K562 (cell line): ENCODE results near the gene FES. TPM values are rescaled to one million over a fixed set of nuclear protein-coding genes. Genes with fewer than 3 reads are reported as not detected.
A peak's percentile ranks its signal among the peaks of the same experiment; 100 is the strongest.

Experiments used
- ATAC-seq: fragments of 200-7000 bp; cut with Tn5 transposase; 3 replicates; pipeline ENCODE4 v1.9.1; 2020; ENCODE audit warnings: moderate library complexity
- BruUV-seq: library from RNA; stranded (reverse); fragments of 400-500 nt; replicated peaks from 2 replicates; lab custom pipeline; 2021; lab: Mats Ljungman, UMichigan
- CTCF ChIA-PET: fragments of 300-600 bp; formaldehyde crosslinking; extraction: SDS; loops from one replicate; lab custom pipeline; 2021; ENCODE audit warnings: low intra/inter-chr PET ratio; lab: Yijun Ruan, JAX
- POLR2A ChIA-PET: fragments of 300-600, 350-650 bp; sonication (Branson Sonifier 250); formaldehyde crosslinking; extraction: SDS; loops from one replicate; lab custom pipeline; 2021; ENCODE audit warnings: antibody characterized with exemption, inconsistent platforms; lab: Yijun Ruan, JAX
- DNase-seq, 4 experiments: peaks; one replicate each; pipeline versions ENCODE4 v3.0.0 to v3.0.0-alpha.2; 2011 to 2018; ENCODE audit warnings: low spot score in 3 of 4, mixed read lengths in 3 of 4; ENCODE audit errors: extremely low read depth in 1 of 4
- FAIRE-seq: peaks from 2 replicates; lab custom pipeline; 2011; peaks lifted over from hg19 to GRCh38; lab: Jason Lieb, UNC
- H2AFZ ChIP-seq: 2 replicates; pipeline ENCODE4 v1.6.0; 2011; ENCODE audit warnings: low read depth, low read length, control low read depth, inconsistent platforms
- H3K27ac ChIP-seq: fragments of 200-600 bp; 3 replicates; pipeline ENCODE4 v1.8.0; 2011; ENCODE audit warnings: low read depth, mild to moderate bottlenecking, control low read depth, inconsistent platforms, low read length, moderate library complexity, mixed read lengths; ENCODE audit errors: extremely low read depth
- H3K27me3 ChIP-seq, 2 experiments: fragments of 300-600 bp in 1 of 2; 2 replicates in 1 of 2; 3 replicates in 1 of 2; pipeline versions ENCODE4 v1.6.0 to v1.8.0; 2011; ENCODE audit warnings: inconsistent platforms in 2 of 2, low read length in 2 of 2, mild to moderate bottlenecking in 1 of 2, mixed read lengths in 1 of 2, moderate library complexity in 1 of 2; ENCODE audit not compliant: control insufficient read depth in 2 of 2, insufficient read depth in 2 of 2
- H3K36me3 ChIP-seq: fragments of 300-600 bp; 3 replicates; pipeline ENCODE4 v1.8.0; 2011; ENCODE audit warnings: mild to moderate bottlenecking, low read length, inconsistent platforms; ENCODE audit not compliant: control insufficient read depth, insufficient read depth
- H3K4me1 ChIP-seq, 2 experiments: fragments of 200-600 bp in 1 of 2; replicated peaks in 1 of 2; 2 replicates in 1 of 2; 3 replicates in 1 of 2; pipeline versions ENCODE4 v1.5.1 to v1.8.0; 2011; ENCODE audit warnings: inconsistent platforms in 2 of 2, low read length in 2 of 2, mild to moderate bottlenecking in 1 of 2, mixed read lengths in 1 of 2, moderate library complexity in 1 of 2; ENCODE audit not compliant: control insufficient read depth in 2 of 2, insufficient read depth in 2 of 2
- H3K4me2 ChIP-seq: 2 replicates; pipeline ENCODE4 v1.6.1; 2011; ENCODE audit warnings: low read length, control low read depth, inconsistent platforms, mixed read lengths; ENCODE audit not compliant: insufficient read depth
- H3K4me3 ChIP-seq: fragments of 200-600 bp; sonication (generic), shearing (Covaris generic); 2 replicates; pipeline ENCODE4 v1.5.1; 2016; ENCODE audit warnings: control low read depth, inconsistent platforms
- H3K79me2 ChIP-seq: fragments of 200-600 bp; 3 replicates; pipeline ENCODE4 v1.8.0; 2011; ENCODE audit warnings: low read length, inconsistent platforms; ENCODE audit not compliant: control insufficient read depth, insufficient read depth
- H3K9ac ChIP-seq, 2 experiments: 2 replicates each; pipeline versions ENCODE4 v1.6.0 to v1.6.1; 2011; ENCODE audit warnings: low read depth in 2 of 2, low read length in 2 of 2, control low read depth in 1 of 2, inconsistent platforms in 1 of 2, mild to moderate bottlenecking in 1 of 2, mixed read lengths in 1 of 2; ENCODE audit not compliant: insufficient read depth in 1 of 2
- H3K9me1 ChIP-seq: one replicate; pipeline ENCODE4 v1.6.0; 2011; ENCODE audit warnings: inconsistent platforms, mild to moderate bottlenecking, low read length, moderate library complexity; ENCODE audit not compliant: control insufficient read depth, insufficient read depth
- H3K9me3 ChIP-seq: replicated peaks from 2 replicates; pipeline ENCODE4 v1.5.1; 2011; ENCODE audit warnings: low read depth, low read length, inconsistent platforms; ENCODE audit not compliant: control insufficient read depth, insufficient read depth
- H4K20me1 ChIP-seq: replicated peaks from 2 replicates; pipeline ENCODE4 v1.6.1; 2011; ENCODE audit warnings: low read length, inconsistent platforms, mixed read lengths; ENCODE audit not compliant: control insufficient read depth, insufficient read depth
- KLF13 ChIP-seq: fragments of 450-650 bp; IDR thresholded peaks from 2 replicates; pipeline ENCODE4 v1.6.1; 2016; ENCODE audit warnings: missing genetic modification characterization, low read depth, mild to moderate bottlenecking, missing compliant biosample characterization, moderate library complexity, borderline replicate concordance
- PHTF2 ChIP-seq: fragments of 250-450 bp; sonication (Bioruptor Pico); IDR thresholded peaks from 2 replicates; pipeline ENCODE4 v1.5.0; 2021; ENCODE audit warnings: mild to moderate bottlenecking
- SOX6 ChIP-seq: fragments of 450-650 bp; IDR thresholded peaks from 2 replicates; pipeline ENCODE4 v1.6.1; 2014; ENCODE audit warnings: mild to moderate bottlenecking
- TEAD2 ChIP-seq: fragments of 450-650 bp; IDR thresholded peaks from 2 replicates; pipeline ENCODE4 v1.6.1; 2016; ENCODE audit warnings: missing genetic modification characterization, control low read depth, missing compliant biosample characterization
- YY1 ChIP-seq, 3 experiments: IDR thresholded peaks; 2 replicates each; pipeline ENCODE4 v1.6.1; 2011; ENCODE audit warnings: low read length in 2 of 3, mild to moderate bottlenecking in 2 of 3, moderate library complexity in 2 of 3, borderline replicate concordance in 1 of 3, control low read depth in 1 of 3, low read depth in 1 of 3; ENCODE audit not compliant: insufficient read depth in 3 of 3, insufficient replicate concordance in 2 of 3, control insufficient read depth in 1 of 3, insufficient read length in 1 of 3; ENCODE audit errors: extremely low read depth in 1 of 3
- ZFX ChIP-seq: sonication (generic); formaldehyde crosslinking; IDR thresholded peaks from 2 replicates; pipeline ENCODE4 v1.8.0; 2022; ENCODE audit warnings: mild to moderate bottlenecking, missing genetic modification reagents, moderate library complexity
- WGBS: fragments of 100-300 bp; shearing (Covaris generic); methylation state at CpG from one replicate; pipeline ENCODE4 v1.1.6; 2016; ENCODE audit warnings: low coverage, mixed read lengths; ENCODE audit not compliant: insufficient coverage; ENCODE audit errors: missing lambda C conversion rate; 5-methylcytosine and 5-hydroxymethylcytosine counted together
- in situ Hi-C: fragments of 300-500 bp; cut with MboI; formaldehyde crosslinking; loops from 4 replicates; pipeline ENCODE4 v1.15.0; 2018; ENCODE audit warnings: inconsistent platforms, mixed read lengths
- intact Hi-C: fragments of 100-400 bp; cut with micrococcal nuclease; formaldehyde crosslinking; loops from 2 replicates; pipeline ENCODE4 v1.14.2; 2022
- polyA plus RNA-seq, 8 experiments: library from polyadenylated mRNA; depleted of rRNA in 4 of 8; stranded (reverse) in 5 of 8; unstranded in 3 of 8; fragments of >200 nt; fragmentation: Nextera tagmentation in 2 of 8; fragmentation: Illumina TruSeq in 1 of 8; extraction: Ambion mirVana in 2 of 8; extraction: Trizol in 1 of 8; gene quantifications; 2 replicates each; pipeline versions ENCODE4 v1.2.1 to v1.2.3, GENCODE V29; 2011 to 2014; ENCODE audit warnings: inconsistent platforms in 1 of 8, missing spikeins in 1 of 8
- total RNA-seq, 7 experiments: library from RNA; depleted of rRNA in 6 of 7; stranded (reverse); fragments of >200 nt in 6 of 7; fragmentation: Illumina TruSeq in 2 of 7; extraction: Trizol in 2 of 7; gene quantifications; 2 replicates each; pipeline versions ENCODE4 v1.2.1 to v1.2.3, GENCODE V29; 2011 to 2021; ENCODE audit warnings: low replicate concordance in 1 of 7
- TF ChIP-seq, protein P1 (sequence below): sonication (generic); formaldehyde crosslinking; IDR thresholded peaks from 2 replicates; pipeline ENCODE4 v1.9.0; 2022; ENCODE audit warnings: mild to moderate bottlenecking, missing genetic modification reagents
- TF ChIP-seq, protein P2 (sequence below): sonication (generic); formaldehyde crosslinking; IDR thresholded peaks from 2 replicates; pipeline ENCODE4 v1.8.1; 2023; ENCODE audit warnings: missing genetic modification reagents, mild to moderate bottlenecking, borderline replicate concordance

Gene FES
- total and polyA plus RNA-seq, 9 of the 15 experiments (the other 6 are each of a cell fraction or from before 2014, with no cell fraction given), result 0.38 to 2.6 (median 0.82) TPM

DNA sequence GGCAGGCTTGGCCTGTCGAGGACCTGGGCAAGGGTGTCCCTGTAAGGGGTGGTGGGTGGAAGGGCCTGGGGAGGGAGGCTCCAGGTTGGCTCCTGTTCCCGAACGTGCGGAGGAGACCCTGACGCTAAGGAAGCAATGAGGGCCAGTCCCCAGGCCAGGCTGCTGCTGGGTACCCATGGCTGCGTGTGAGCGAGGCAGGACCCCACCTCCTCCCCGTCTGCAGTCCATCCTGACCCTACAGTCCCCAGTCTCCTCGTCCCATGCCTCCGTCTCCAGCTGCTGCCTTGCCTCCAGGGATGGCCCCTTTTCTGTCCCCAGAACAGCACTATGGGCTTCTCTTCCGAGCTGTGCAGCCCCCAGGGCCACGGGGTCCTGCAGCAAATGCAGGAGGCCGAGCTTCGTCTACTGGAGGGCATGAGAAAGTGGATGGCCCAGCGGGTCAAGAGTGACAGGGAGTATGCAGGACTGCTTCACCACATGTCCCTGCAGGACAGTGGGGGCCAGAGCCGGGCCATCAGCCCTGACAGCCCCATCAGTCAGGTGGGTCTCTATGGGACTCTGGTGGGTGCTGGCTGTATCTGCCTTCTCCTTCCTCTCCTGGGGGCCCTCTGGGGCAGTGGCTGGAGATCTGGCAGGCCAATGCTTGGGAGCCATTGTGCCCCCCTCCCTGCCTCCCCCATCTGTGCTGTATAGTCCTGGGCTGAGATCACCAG is 571 bp downstream of the FES start (continued):
- 0 out of 2 replicates have a peak, but pooled peaks have one; percentile 37 for TF ChIP-seq ZFX

DNA sequence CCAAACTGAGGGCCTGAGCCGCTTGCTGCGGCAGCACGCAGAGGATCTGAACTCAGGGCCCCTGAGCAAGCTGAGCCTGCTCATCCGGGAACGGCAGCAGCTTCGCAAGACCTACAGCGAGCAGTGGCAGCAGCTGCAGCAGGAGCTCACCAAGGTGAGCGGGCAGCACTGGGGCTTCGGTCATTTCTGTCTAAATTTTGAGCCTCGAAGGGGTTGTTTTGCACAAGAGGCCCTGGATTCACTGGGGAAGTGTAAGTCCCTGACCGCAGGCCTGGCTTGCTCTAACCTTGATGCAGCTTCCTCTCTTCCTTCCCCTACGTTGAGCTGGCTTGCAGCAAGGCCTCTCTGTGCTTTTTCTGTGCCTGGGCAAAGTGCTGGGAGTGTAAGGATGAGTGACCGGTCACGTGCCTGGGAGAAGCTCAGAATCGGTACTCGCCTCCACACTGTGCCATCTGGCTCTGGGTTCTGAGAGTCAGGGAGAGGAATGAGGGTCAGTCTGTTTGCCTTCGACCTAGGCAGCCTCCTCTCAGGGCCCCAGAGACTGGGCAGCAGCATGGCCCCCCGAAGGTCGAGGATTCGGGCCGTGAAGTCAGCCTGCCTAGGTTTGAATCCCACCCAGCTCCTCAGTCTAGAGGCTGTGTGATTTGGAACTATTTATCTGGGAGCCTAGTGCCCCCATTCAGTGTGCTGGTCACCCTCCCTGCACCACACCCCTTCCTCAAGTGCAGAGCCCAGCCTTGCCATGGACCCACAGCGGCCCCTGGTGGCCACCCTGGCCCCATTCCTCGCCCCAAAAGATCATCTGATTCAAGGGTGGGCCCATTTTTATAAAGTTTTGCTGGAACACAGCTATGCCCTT is 1.4 kb downstream of the FES start:
- Histone ChIP-seq H3K4me3 (no peak overlapping the region), H3K27ac (peak overlapping the region; percentile 42; the same call in 1 of the 3 replicates), H4K20me1 (peaks cover 6% of the 10 kb centered on the region; the same call in 1 of the 2 replicates), H3K9me3 (no peaks in the 10 kb centered on the region), H3K36me3 (peaks cover 29% of the 10 kb centered on the region; the same call in 2 of the 3 replicates), H2AFZ (peak overlapping the region; percentile 61), H3K4me1 (peaks cover 10 to 71% of the 10 kb centered on the region in 2 experiments; a peak in 4 of 5 replicates), H3K9ac (peak overlapping the region in 1 of 2 experiments; percentile 46; a peak in 2 of 4 replicates), H3K79me2 (no peaks in the 10 kb centered on the region), H3K9me1 (peaks cover 3% of the 10 kb centered on the region), H3K27me3 (no peaks in the 10 kb centered on the region), H3K4me2 (no peak overlapping the region)
- ChIA-PET POLR2A (interaction anchor here (0.5 to 2.6 kb wide), 11 partner anchors 10 to 645 kb away, joined by 3 to 11 read pairs (median 4); no protein-coding TSS in a partner anchor), CTCF (interaction anchor here (0.5 to 2.1 kb wide), 10 partner anchors 79 to 1263 kb away, joined by 3 to 11 read pairs (median 5); no protein-coding TSS in a partner anchor)
- intact Hi-C loops, result loop anchor here (1.0 to 10.0 kb wide), 5 partner anchors 68 to 561 kb away; no protein-coding TSS in a partner anchor
- 66% methylated on average over 17 of the region's 23 CpGs for WGBS
- ATAC-seq, result peak; percentile 79
- peak; percentile 96 for FAIRE-seq
- peak; percentile 76 to 84 (median 78) for DNase-seq
- no TSS peak for BruUV-seq
- in situ Hi-C loops, result loop anchor here (5.0 to 10.0 kb wide), 3 partner anchors 238 to 571 kb away; no protein-coding TSS in a partner anchor
- TF ChIP-seq, protein P1, sequence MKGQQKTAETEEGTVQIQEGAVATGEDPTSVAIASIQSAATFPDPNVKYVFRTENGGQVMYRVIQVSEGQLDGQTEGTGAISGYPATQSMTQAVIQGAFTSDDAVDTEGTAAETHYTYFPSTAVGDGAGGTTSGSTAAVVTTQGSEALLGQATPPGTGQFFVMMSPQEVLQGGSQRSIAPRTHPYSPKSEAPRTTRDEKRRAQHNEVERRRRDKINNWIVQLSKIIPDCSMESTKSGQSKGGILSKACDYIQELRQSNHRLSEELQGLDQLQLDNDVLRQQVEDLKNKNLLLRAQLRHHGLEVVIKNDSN, result peak; percentile 25; the same call in 1 of the 2 replicates
- TF ChIP-seq PHTF2 (no peak), YY1 (IDR thresholded peaks at IDR 0.05; ENCODE audit: borderline replicate concordance in 1 of 3, control insufficient read depth in 1 of 3, extremely low read depth in 1 of 3, insufficient read depth in 3 of 3, insufficient read length in 1 of 3, insufficient replicate concordance in 2 of 3, low read depth in 1 of 3, low read length in 2 of 3) (peak in 1 of 3 experiments; percentile 42), SOX6 (peak; percentile 26; the same call in 1 of the 2 replicates), KLF13 (tag) (peak; percentile 94), TEAD2 (tag) (no peak)
- TF ChIP-seq, protein P2, sequence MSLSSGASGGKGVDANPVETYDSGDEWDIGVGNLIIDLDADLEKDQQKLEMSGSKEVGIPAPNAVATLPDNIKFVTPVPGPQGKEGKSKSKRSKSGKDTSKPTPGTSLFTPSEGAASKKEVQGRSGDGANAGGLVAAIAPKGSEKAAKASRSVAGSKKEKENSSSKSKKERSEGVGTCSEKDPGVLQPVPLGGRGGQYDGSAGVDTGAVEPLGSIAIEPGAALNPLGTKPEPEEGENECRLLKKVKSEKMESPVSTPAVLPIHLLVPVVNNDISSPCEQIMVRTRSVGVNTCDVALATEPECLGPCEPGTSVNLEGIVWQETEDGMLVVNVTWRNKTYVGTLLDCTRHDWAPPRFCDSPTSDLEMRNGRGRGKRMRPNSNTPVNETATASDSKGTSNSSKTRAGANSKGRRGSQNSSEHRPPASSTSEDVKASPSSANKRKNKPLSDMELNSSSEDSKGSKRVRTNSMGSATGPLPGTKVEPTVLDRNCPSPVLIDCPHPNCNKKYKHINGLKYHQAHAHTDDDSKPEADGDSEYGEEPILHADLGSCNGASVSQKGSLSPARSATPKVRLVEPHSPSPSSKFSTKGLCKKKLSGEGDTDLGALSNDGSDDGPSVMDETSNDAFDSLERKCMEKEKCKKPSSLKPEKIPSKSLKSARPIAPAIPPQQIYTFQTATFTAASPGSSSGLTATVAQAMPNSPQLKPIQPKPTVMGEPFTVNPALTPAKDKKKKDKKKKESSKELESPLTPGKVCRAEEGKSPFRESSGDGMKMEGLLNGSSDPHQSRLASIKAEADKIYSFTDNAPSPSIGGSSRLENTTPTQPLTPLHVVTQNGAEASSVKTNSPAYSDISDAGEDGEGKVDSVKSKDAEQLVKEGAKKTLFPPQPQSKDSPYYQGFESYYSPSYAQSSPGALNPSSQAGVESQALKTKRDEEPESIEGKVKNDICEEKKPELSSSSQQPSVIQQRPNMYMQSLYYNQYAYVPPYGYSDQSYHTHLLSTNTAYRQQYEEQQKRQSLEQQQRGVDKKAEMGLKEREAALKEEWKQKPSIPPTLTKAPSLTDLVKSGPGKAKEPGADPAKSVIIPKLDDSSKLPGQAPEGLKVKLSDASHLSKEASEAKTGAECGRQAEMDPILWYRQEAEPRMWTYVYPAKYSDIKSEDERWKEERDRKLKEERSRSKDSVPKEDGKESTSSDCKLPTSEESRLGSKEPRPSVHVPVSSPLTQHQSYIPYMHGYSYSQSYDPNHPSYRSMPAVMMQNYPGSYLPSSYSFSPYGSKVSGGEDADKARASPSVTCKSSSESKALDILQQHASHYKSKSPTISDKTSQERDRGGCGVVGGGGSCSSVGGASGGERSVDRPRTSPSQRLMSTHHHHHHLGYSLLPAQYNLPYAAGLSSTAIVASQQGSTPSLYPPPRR (CRISPR knock-in tag), result no peak
